Putamen (tissue), 1 donor: ENCODE results near the gene SHROOM2.
"Not testable (repeated sequence)": the region's sequence is repeated elsewhere in the genome, so short reads cannot be mapped to it uniquely, and the experiment has no call there.

Experiments used
- DNase-seq: peaks from one replicate; pipeline ENCODE4 v3.0.0-alpha.2; 2016; ENCODE audit warnings: low spot score

The SHROOM2 gene

GRCh38 chrX:9781941-9782340 lies 4.3 kb upstream of the SHROOM2 start:
- DNase-seq: no peak

- no peak for DNase-seq
Observed at GRCh38 chrX:9784332-9784731, 1.9 kb upstream of the SHROOM2 start.

GRCh38 chrX:9785254-9785943 lies 830 bp upstream of the SHROOM2 start:
- DNase-seq: no peak

GRCh38 chrX:9786798-9787635 lies 788 bp downstream of the SHROOM2 start:
- no peak for DNase-seq

GRCh38 chrX:9788911-9789310 lies 2.7 kb downstream of the SHROOM2 start:
- DNase-seq: no peak

GRCh38 chrX:9789555-9789954 lies 3.3 kb downstream of the SHROOM2 start:
- no peak for DNase-seq

- DNase-seq: no peak
Observed at GRCh38 chrX:9790866-9791265, 4.6 kb downstream of the SHROOM2 start.

GRCh38 chrX:9794495-9794894 lies 8.3 kb downstream of the SHROOM2 start:
- DNase-seq: no peak

- no peak for DNase-seq
Observed at GRCh38 chrX:9797384-9798360, 11.4 kb downstream of the SHROOM2 start.

- DNase-seq: no peak
Observed at GRCh38 chrX:9802737-9803136, 16.5 kb downstream of the SHROOM2 start.

- no peak for DNase-seq
Observed at GRCh38 chrX:9804444-9804843, 18.2 kb downstream of the SHROOM2 start.

GRCh38 chrX:9805956-9806355 lies 19.7 kb downstream of the SHROOM2 start:
- DNase-seq: no peak

GRCh38 chrX:9807355-9808182 lies 21.3 kb downstream of the SHROOM2 start:
- DNase-seq: no peak

- DNase-seq: not testable (repeated sequence)
Observed at GRCh38 chrX:9809876-9810275, 23.6 kb downstream of the SHROOM2 start.

GRCh38 chrX:9811086-9811485 lies 24.9 kb downstream of the SHROOM2 start:
- DNase-seq: not testable (repeated sequence)

- no peak for DNase-seq
Observed at GRCh38 chrX:9816084-9816700, 30.0 kb downstream of the SHROOM2 start.

GRCh38 chrX:9821572-9821971 lies 35.3 kb downstream of the SHROOM2 start:
- DNase-seq: no peak

- no peak for DNase-seq
Observed at GRCh38 chrX:9824554-9824953, 38.3 kb downstream of the SHROOM2 start.

- DNase-seq: no peak
Observed at GRCh38 chrX:9825129-9825790, 39.0 kb downstream of the SHROOM2 start.

- DNase-seq: no peak
Observed at GRCh38 chrX:9825966-9826365, 39.7 kb downstream of the SHROOM2 start.
